ENCODE data around the gene TMEM239. TPM values are rescaled to one million over a fixed set of nuclear protein-coding genes. Genes with fewer than 3 reads are reported as not detected.
"Not testable (repeated sequence)": the region's sequence is repeated elsewhere in the genome, so short reads cannot be mapped to it uniquely, and the experiment has no call there.

TMEM239 gene
- total RNA-seq, 2 experiments from 2014 or later, result not detected

DNA sequence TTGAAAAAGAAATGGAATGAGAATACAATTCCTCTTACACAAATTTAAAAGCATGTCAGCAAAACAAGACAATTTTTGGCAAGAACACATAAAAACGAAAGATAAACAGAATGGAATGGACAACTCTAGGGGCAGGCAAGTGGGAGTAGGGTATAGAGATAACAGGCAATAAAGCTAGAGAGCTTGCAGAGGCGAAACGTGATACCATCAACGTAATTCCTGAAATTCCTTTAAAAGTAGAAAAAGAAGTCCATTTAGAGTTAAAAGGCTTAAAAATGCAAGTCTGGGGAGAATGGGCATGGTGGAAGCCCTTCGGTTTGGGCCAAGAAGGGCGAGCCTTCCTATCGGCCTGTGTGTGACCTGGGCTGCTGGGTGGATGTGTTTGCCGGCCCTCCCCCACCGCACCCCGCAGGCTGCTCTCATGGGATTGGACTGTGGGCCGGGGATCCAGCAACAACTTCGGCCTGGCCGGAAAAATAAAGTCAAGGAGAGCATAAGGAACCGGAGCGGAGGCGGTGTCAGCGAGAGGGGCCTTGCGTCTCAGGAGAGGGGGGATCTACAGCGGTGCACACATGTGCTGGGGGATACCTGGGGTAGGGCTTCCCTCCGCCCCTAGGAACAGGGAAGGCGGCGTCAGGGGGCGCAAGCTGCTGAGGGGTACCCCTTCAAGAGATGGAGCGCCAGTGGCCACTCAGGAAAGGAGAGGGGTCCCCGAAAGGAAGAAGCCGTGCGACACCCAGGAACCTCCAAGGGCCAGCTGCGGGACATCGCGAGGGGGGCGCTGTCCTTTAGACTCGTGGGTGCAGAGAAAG lies 4.1 kb downstream of the TMEM239 start:
- Mint-ChIP-seq H3K9me3 (no peaks in the 10 kb centered on the region), H3K36me3 (ENCODE audit: low read depth) (no peaks in the 10 kb centered on the region), H3K27ac (no peak overlapping the region), H3K27me3 (peaks cover 32% of the 10 kb centered on the region), H3K4me1 (peaks cover 20% of the 10 kb centered on the region), H3K4me3 (no peak overlapping the region)
- POLR2A ChIA-PET, result interaction anchor here (2.3 kb wide), 1 partner anchor 20 kb away, joined by 10 read pairs; the partner anchor contains the start of genes PCED1A and VPS16
- CTCF ChIA-PET, result no interaction called here
- peak; percentile 13 for DNase-seq

DNA sequence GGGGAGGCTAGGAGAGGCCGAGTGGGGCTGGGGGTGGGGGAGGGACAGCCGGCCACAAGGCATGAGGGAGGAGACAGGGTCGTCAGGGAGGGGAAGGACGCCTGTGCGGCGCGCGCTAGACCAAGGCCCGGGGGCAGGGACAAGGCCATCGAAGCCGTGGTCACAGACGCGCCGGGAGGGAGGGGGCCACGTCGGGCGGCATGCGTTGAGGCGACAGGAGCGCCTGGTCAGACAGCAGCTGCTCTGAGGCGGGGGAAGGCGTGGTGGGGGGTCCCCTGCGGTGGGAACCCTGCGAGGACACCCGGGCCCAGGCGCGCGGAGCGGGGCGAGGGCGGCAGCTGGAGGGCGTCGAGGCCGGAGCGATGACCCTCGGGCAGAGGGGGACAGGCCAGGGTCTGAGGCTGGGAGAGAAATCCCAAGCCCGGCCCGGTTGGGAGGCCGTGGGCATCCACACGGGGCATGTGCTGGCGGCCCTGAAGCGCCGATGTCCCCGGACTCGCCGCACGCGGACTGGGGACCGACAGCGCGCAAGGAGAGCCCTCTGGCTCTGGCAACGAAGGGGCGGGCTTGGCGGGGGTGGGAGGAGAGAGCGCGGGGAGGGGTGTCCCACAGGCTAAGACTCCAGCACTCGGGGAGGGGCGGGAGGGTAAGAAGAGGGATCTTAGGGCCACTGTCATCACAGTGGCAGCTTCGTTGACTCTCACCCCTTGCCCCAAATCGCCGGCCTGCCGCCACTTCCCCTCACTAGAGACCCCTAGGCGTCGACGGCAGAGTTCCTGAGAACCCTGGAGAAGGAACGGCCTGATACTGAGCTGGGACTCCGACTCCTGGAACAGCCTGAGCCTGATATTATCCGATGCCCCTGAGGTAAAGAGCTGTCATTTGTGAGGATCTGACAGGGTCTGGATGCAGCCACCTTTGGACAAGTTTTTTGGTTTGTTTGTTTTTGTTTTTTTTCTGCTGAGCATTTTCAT lies 5.0 kb downstream of the TMEM239 start:
- no peak for DNase-seq
- H3K9me3 Mint-ChIP-seq, result no peaks in the 10 kb centered on the region
- POLR2A ChIA-PET, result interaction anchor here (0.8 to 2.3 kb wide), 2 partner anchors 19 to 20 kb away, joined by 3 to 10 read pairs; partner anchors contain the start of genes PCED1A and VPS16
- no peak overlapping the region for H3K4me3 Mint-ChIP-seq
- no peak overlapping the region for H3K27ac Mint-ChIP-seq
- peaks cover 37% of the 10 kb centered on the region for H3K27me3 Mint-ChIP-seq
- peaks cover 26% of the 10 kb centered on the region for H3K4me1 Mint-ChIP-seq
- H3K36me3 Mint-ChIP-seq (ENCODE audit: low read depth), result no peaks in the 10 kb centered on the region
- CTCF ChIA-PET, result no interaction called here

DNA sequence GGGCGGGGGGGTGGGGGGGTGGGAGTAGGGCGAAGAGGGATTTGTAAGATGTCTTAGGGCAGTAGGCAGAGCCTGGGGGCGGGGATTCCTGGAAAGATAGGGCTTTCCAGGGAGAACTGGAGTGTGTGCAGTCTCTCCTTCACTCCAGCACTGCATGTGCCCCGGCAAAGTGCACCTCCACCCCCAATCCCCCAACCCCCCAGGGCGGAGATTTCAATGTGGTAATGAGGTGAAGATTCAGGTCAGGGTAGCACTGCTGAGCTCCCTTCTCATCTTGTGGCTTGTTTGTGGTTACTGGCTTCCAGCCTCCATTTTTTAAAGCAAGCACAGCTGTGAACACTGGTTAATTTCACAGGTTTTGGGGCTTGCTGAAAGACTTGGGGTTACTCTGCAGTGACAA lies 5.9 kb downstream of the TMEM239 start:
- POLR2A ChIA-PET, result interaction anchor here (0.8 to 2.3 kb wide), 2 partner anchors 18 to 21 kb away, joined by 3 to 10 read pairs; partner anchors contain the start of genes PCED1A and VPS16

DNA sequence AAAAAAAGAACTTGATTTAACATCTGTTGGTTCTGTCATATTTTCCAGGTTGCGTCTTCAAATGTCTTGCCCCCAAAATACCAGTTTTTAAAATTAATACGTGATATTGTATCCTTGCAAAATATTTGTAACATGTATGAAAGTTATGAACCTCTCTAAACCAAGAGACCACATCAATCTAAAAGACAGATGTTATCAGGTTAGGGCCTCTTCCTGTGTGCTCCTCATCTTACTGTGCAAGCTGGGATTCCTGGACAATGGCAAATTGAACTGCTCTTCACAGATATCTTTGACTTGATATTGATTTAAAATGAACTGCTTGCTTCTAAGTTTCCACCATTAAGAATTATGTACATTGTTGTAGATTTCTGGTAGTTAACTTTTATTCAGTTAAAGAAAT lies 9.6 kb downstream of the TMEM239 start:
- H3K27ac Mint-ChIP-seq, result no peak overlapping the region
- no peaks in the 10 kb centered on the region for H3K9me3 Mint-ChIP-seq
- no peak for DNase-seq
- peaks cover 43% of the 10 kb centered on the region for H3K27me3 Mint-ChIP-seq
- CTCF ChIA-PET, result no interaction called here
- no peaks in the 10 kb centered on the region for H3K36me3 Mint-ChIP-seq (ENCODE audit: low read depth)
- H3K4me1 Mint-ChIP-seq, result peaks cover 24% of the 10 kb centered on the region
- POLR2A ChIA-PET, result no interaction called here
- no peak overlapping the region for H3K4me3 Mint-ChIP-seq

More for the DNA sequence above, 5.9 kb downstream of the TMEM239 start:
- Mint-ChIP-seq H3K27ac (no peak overlapping the region), H3K4me1 (peaks cover 34% of the 10 kb centered on the region), H3K4me3 (no peak overlapping the region), H3K9me3 (no peaks in the 10 kb centered on the region), H3K36me3 (ENCODE audit: low read depth) (no peaks in the 10 kb centered on the region), H3K27me3 (peaks cover 44% of the 10 kb centered on the region)
- peak; percentile 64 for DNase-seq
- CTCF ChIA-PET, result no interaction called here

DNA sequence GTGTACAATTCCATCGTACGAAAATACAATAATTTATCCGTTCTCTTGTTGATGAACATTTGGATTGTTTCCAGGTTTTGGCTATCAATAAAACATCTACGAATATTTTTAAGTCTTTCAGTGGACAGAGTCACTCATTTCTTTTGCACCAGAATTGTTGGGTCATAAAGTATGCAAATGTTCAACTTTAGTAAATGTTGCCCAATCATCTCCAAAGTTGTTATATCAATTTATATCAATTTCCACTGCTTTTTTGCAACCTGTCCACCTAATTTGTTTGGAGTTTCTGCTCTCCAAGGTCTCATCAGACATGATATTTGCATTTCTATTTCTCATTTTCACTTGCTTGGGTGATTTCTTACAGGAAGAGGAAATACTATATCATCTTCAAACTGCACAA lies 10.5 kb downstream of the TMEM239 start:
- ChIA-PET CTCF (no interaction called here), POLR2A (no interaction called here)
- Mint-ChIP-seq H3K36me3 (ENCODE audit: low read depth) (no peaks in the 10 kb centered on the region), H3K4me3 (no peak overlapping the region), H3K9me3 (no peaks in the 10 kb centered on the region), H3K4me1 (peaks cover 22% of the 10 kb centered on the region), H3K27me3 (peaks cover 38% of the 10 kb centered on the region), H3K27ac (no peak overlapping the region)
- no peak for DNase-seq

DNA sequence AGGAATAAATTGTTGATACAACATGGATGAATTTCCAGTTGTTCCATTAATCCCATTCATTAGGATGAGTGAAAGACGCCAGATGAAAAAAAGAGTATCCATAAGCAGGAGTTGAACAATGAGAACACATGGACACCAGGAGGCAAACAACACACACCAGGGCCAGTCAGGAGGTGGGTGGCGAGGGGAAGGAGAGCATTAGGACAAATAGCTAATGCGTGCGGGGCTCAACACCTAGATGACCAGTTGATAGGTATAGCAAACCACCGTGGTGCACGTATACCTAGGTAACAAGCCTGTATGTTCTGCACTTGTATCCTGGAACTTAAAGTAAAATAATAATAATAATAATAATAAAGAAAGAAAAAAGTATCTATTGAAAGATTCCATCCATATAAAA lies 13.2 kb downstream of the TMEM239 start:
- H3K4me3 Mint-ChIP-seq, result no peak overlapping the region
- H3K27me3 Mint-ChIP-seq, result peaks cover 34% of the 10 kb centered on the region
- ChIA-PET CTCF (no interaction called here), POLR2A (no interaction called here)
- H3K9me3 Mint-ChIP-seq, result no peaks in the 10 kb centered on the region
- no peak for DNase-seq
- H3K27ac Mint-ChIP-seq, result no peak overlapping the region
- H3K4me1 Mint-ChIP-seq, result peaks cover 19% of the 10 kb centered on the region
- H3K36me3 Mint-ChIP-seq (ENCODE audit: low read depth), result no peaks in the 10 kb centered on the region

DNA sequence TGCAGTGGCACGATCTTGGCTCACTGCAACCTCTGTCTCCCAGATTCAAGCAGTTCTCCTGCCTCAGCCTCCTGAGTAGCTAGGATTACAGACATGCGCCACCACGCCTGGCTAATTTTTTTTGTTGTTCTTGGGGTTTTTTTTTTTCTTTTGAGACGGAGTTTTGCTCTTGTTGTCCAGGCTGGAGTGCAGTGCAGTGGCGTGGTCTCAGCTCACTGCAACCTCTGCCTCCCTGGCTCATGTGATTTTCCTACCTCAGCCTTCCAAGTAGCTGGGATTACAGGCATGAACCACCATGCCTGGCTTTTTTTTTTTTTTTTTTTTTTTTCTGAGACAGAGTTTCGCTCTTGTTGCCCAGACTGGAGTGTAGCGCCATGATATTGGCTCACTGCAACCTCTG lies 15.0 kb downstream of the TMEM239 start:
- H3K27ac Mint-ChIP-seq; H3K36me3 Mint-ChIP-seq (ENCODE audit: low read depth); DNase-seq; H3K9me3 Mint-ChIP-seq; H3K4me3 Mint-ChIP-seq; POLR2A ChIA-PET; CTCF ChIA-PET: not testable (repeated sequence)
- Mint-ChIP-seq H3K4me1 (peaks cover 13% of the 10 kb centered on the region), H3K27me3 (peaks cover 28% of the 10 kb centered on the region)

DNA sequence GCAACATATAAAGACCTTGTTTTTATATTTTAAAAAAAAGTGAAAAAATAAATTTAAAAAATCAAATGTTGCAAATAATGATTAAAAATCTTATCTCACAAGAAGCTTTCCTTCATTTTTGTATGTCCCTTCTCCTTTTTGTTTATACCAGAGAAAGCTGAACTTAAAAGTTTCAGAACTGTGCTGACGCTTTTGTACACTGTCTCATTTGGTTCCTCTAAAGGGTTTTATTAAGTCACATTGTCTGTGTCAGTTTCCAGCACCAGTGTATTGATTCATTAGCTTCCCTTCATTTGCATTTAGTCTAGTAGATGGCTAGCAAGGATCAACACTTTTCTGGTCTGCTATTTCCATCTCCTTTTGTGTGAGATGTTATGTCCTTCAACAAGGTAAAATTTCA lies 17.6 kb downstream of the TMEM239 start:
- no peak for DNase-seq
- POLR2A ChIA-PET, result no interaction called here
- Mint-ChIP-seq H3K9me3 (no peaks in the 10 kb centered on the region), H3K4me3 (no peak overlapping the region), H3K27me3 (peaks cover 5% of the 10 kb centered on the region), H3K4me1 (peaks cover 4% of the 10 kb centered on the region), H3K27ac (no peak overlapping the region), H3K36me3 (ENCODE audit: low read depth) (no peaks in the 10 kb centered on the region)
- CTCF ChIA-PET, result no interaction called here

DNA sequence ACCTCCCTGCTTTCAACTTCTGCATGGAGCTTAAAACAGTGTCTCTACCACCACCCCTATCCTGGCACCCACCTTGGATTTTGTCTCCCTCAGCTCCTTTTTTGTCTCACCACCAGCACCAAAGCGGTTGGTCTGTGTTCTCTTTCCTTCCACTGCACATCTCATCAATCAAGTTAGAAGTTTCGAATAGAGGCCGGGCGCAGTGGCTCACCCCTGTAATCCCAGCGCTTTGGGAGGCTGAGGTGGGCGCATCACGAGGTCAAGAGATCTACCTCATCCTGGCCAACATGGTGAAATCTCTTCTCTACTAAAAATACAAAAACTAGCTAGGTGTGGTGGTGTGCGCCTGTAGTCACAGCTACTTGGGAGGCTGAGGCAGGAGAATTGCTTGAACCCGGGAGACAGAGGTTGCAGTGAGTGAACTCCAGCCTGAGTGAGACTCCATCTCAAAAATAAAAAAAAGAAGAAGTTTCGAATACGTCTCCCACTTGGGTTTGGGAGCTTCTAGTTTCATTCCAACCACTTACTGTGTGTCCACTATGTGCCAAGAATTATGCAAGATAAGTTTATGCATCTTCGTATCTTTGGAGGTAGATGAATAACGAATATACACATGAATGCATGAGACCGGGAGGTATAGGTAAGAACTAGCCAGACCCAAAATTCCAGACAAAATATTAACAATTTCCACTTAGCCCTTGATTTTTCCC lies 18.4 kb downstream of the TMEM239 start:
- H3K4me3 Mint-ChIP-seq, result no peak overlapping the region

DNA sequence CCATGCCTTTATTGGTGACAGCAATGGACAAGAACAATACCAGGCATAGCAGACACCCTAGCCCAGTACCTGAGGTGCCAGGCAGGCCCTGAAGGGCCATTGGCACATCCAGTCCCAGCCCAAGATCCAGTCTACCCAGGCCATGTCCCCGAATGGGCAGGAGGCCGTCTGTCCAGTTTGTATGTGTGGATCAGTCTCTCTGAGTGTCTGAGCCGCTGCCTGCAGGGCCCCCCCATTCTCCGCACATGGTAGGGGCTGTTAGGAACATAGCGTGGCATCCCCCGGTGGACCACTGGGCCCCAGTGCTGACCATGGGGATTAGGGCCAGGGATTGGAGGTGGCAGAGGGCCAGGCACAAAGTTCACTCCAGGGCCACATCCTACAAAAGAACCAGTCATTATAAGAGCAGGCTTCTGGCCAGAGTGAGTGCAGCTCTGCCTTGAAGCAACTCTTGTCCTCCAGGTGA lies 19.2 kb downstream of the TMEM239 start:
- H3K4me3 Mint-ChIP-seq, result no peak overlapping the region
- H3K27ac Mint-ChIP-seq, result no peak overlapping the region
- DNase-seq, result no peak
- H3K9me3 Mint-ChIP-seq, result no peaks in the 10 kb centered on the region
- H3K4me1 Mint-ChIP-seq, result peaks cover 10% of the 10 kb centered on the region
- ChIA-PET CTCF (no interaction called here), POLR2A (no interaction called here)
- H3K27me3 Mint-ChIP-seq, result no peaks in the 10 kb centered on the region
- peaks cover 3% of the 10 kb centered on the region for H3K36me3 Mint-ChIP-seq (ENCODE audit: low read depth)

More for the DNA sequence above, 18.4 kb downstream of the TMEM239 start:
- Mint-ChIP-seq H3K27ac (no peak overlapping the region), H3K4me1 (peaks cover 9% of the 10 kb centered on the region), H3K9me3 (no peaks in the 10 kb centered on the region), H3K36me3 (ENCODE audit: low read depth) (peaks cover 3% of the 10 kb centered on the region), H3K27me3 (no peaks in the 10 kb centered on the region)
- no peak for DNase-seq
- POLR2A ChIA-PET, result no interaction called here
- CTCF ChIA-PET, result no interaction called here

DNA sequence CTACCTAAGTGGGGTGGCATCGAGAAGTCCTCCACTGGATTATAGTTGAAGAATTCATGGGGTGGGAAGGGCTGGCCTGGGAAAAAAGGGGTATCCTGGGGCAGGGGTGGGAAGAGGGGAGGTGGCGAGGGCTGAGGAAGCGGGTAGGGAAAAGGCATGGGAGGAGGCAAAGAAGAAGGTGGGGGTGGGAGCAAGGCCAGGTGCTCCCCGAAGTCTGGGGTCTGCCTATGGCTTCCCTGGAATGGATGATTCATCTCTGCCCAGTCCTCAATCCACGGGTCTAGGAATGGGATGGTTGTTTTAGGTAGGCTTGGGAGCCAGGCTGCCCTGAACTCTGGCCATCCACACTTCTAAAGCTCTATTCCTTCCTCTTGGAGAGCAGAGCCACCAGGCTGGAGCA lies 19.9 kb downstream of the TMEM239 start:
- CTCF ChIA-PET, result no interaction called here
- Mint-ChIP-seq H3K9me3 (no peaks in the 10 kb centered on the region), H3K4me1 (peaks cover 10% of the 10 kb centered on the region), H3K4me3 (no peak overlapping the region), H3K27ac (no peak overlapping the region), H3K36me3 (ENCODE audit: low read depth) (peaks cover 3% of the 10 kb centered on the region), H3K27me3 (no peaks in the 10 kb centered on the region)
- POLR2A ChIA-PET, result no interaction called here
- no peak for DNase-seq

DNA sequence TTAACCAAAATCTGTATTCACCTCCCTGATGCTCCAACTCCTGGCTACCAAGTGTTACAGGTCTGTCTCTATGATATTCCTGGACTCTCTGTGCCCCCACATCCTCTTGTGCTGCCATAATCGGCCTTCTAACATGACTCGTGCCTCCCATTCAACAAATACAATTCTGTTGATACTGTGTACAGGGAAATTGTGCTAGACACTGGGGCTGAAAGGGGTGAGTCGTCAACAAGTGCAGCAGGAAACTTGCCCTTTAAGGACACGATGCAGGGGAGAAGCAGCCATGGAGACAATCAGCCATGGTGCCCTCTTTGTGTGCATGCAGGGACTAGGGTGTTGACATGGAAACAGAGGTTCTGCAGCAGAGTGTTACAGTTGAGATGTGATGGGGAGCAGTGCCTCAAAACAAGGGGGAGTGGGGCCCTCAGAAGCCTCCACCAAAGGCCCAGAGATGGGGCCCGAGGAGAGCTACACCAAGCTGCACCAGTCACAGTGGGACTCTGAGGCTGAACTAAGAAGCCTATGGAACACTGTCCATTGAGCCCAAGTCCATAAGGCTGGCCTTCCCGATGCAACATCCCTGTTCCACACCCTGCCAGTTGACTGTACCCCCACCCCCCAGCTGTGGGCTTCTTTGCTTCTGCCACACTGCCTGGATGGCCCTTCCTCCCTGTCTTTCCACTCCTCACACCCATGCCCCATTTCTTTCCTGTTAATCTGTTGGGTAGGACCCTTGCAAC lies 21.2 kb downstream of the TMEM239 start:
- peaks cover 13% of the 10 kb centered on the region for H3K4me1 Mint-ChIP-seq
- no peak for DNase-seq
- no peaks in the 10 kb centered on the region for H3K9me3 Mint-ChIP-seq
- no peaks in the 10 kb centered on the region for H3K27me3 Mint-ChIP-seq
- CTCF ChIA-PET, result no interaction called here
- peaks cover 3% of the 10 kb centered on the region for H3K36me3 Mint-ChIP-seq (ENCODE audit: low read depth)
- H3K27ac Mint-ChIP-seq, result no peak overlapping the region
- POLR2A ChIA-PET, result no interaction called here
- no peak overlapping the region for H3K4me3 Mint-ChIP-seq
